Upper lobe of right lung (tissue), 1 donor: ENCODE results near the gene GSN. TPM values are rescaled to one million over a fixed set of nuclear protein-coding genes. Genes with fewer than 3 reads are reported as not detected.

Experiments
- ATAC-seq: fragments of 200-7000 bp; cut with Tn5 transposase; one replicate; pipeline ENCODE4 v1.9.1; 2020; ENCODE audit warnings: mild to moderate bottlenecking, moderate library complexity
- DNase-seq: peaks from one replicate; pipeline ENCODE4 v3.0.0-alpha.2; 2020
- H3K27ac ChIP-seq: fragments of 200-600 bp; one replicate; pipeline ENCODE4 v1.8.0; 2022
- H3K27me3 ChIP-seq: fragments of 200-600 bp; one replicate; pipeline ENCODE4 v1.8.0; 2022; ENCODE audit warnings: mild to moderate bottlenecking
- H3K36me3 ChIP-seq: fragments of 200-600 bp; one replicate; pipeline ENCODE4 v1.8.0; 2022
- H3K4me1 ChIP-seq: fragments of 200-600 bp; one replicate; pipeline ENCODE4 v1.8.0; 2022
- H3K4me3 ChIP-seq: fragments of 200-600 bp; one replicate; pipeline ENCODE4 v1.8.0; 2022; ENCODE audit warnings: mild to moderate bottlenecking
- H3K9me3 ChIP-seq: fragments of 200-600 bp; one replicate; pipeline ENCODE4 v1.8.0; 2022
- CTCF ChIP-seq: fragments of 200-600 bp; IDR thresholded peaks from one replicate; pipeline ENCODE4 v1.8.0; 2022; ENCODE audit warnings: antibody characterized with exemption
- intact Hi-C: fragments of 100-400 bp; cut with DNase I; formaldehyde crosslinking; loops from one replicate; pipeline ENCODE4 v1.11.0; 2022
- total RNA-seq: library from RNA; stranded (reverse); fragmentation: NEBNext Ultra II Directional; extraction: Animal tissue kit (Norgen Biotek cat#: 25700); gene quantifications from one replicate; pipeline ENCODE4 v1.2.1, GENCODE V29; 2021
- donor health status: DM: no; HTN: yes; CAD: no; lungs with severe emphysema.

The GSN gene
- total RNA-seq, 1 donor from 2014 or later, result 464 TPM

- Histone ChIP-seq H3K27me3 (no peaks in the 10 kb centered on the region), H3K4me1 (peaks cover 24% of the 10 kb centered on the region), H3K27ac (peak overlapping the region; percentile 24), H3K9me3 (no peaks in the 10 kb centered on the region), H3K4me3 (no peak overlapping the region), H3K36me3 (peaks cover 91% of the 10 kb centered on the region)
- intact Hi-C loops, result no loop called here
- ATAC-seq (no peak), DNase-seq (no peak)
- no peak for TF ChIP-seq CTCF
These were observed 60.5 kb downstream of the GSN start for GRCh38 chr9:121328476-121328875.

GRCh38 chr9:121328876-121329681 lies 61.1 kb downstream of the GSN start:
- TF ChIP-seq CTCF, result no peak
- peaks cover 91% of the 10 kb centered on the region for H3K36me3 ChIP-seq
- DNase-seq (no peak), ATAC-seq (no peak)
- H3K4me1 ChIP-seq, result peaks cover 19% of the 10 kb centered on the region
- intact Hi-C loops, result no loop called here
- no peak overlapping the region for H3K4me3 ChIP-seq
- H3K27me3 ChIP-seq, result no peaks in the 10 kb centered on the region
- H3K27ac ChIP-seq, result no peak overlapping the region
- H3K9me3 ChIP-seq, result no peaks in the 10 kb centered on the region

- Histone ChIP-seq H3K27ac (peak overlapping the region; percentile 61), H3K9me3 (no peaks in the 10 kb centered on the region), H3K36me3 (peaks cover 81% of the 10 kb centered on the region), H3K27me3 (no peaks in the 10 kb centered on the region), H3K4me1 (peaks cover 8% of the 10 kb centered on the region), H3K4me3 (no peak overlapping the region)
- intact Hi-C loops, result no loop called here
- DNase-seq (no peak), ATAC-seq (no peak)
- TF ChIP-seq CTCF, result no peak
These were observed 63.6 kb downstream of the GSN start for GRCh38 chr9:121331549-121331948.

GRCh38 chr9:121331992-121332685 lies 64.2 kb downstream of the GSN start:
- DNase-seq (no peak), ATAC-seq (peak; percentile 40)
- H3K27me3 ChIP-seq, result no peaks in the 10 kb centered on the region
- TF ChIP-seq CTCF, result peak; percentile 51
- intact Hi-C loops, result no loop called here
- no peaks in the 10 kb centered on the region for H3K9me3 ChIP-seq
- H3K27ac ChIP-seq, result peak overlapping the region; percentile 61
- H3K4me1 ChIP-seq, result peaks cover 2% of the 10 kb centered on the region
- no peak overlapping the region for H3K4me3 ChIP-seq
- H3K36me3 ChIP-seq, result peaks cover 81% of the 10 kb centered on the region

- DNase-seq (no peak), ATAC-seq (peak; percentile 6)
- H3K4me3 ChIP-seq, result no peak overlapping the region
- TF ChIP-seq CTCF, result no peak
- no peak overlapping the region for H3K27ac ChIP-seq
- H3K9me3 ChIP-seq, result no peaks in the 10 kb centered on the region
- peaks cover 80% of the 10 kb centered on the region for H3K36me3 ChIP-seq
- H3K4me1 ChIP-seq, result no peaks in the 10 kb centered on the region
- intact Hi-C loops, result no loop called here
- H3K27me3 ChIP-seq, result no peaks in the 10 kb centered on the region
These were observed 66.2 kb downstream of the GSN start for GRCh38 chr9:121333950-121334773.
